Osteocyte (in vitro differentiated cells): ENCODE data around the gene MAPK7. TPM values are rescaled to one million over a fixed set of nuclear protein-coding genes. Genes with fewer than 3 reads are reported as not detected.

Experiments
- DNase-seq: peaks from one replicate; pipeline ENCODE4 v3.0.0; 2021; ENCODE audit warnings: mixed read lengths; ENCODE audit not compliant: unreplicated experiment; ENCODE audit errors: extremely low spot score
- H3K27ac Mint-ChIP-seq: one replicate; pipeline ENCODE4 v1.8.0; 2021; ENCODE audit warnings: mild to moderate bottlenecking, mixed read lengths; ENCODE audit not compliant: unreplicated experiment
- H3K27me3 Mint-ChIP-seq: one replicate; pipeline ENCODE4 v1.8.0; 2021; ENCODE audit warnings: mixed read lengths; ENCODE audit not compliant: unreplicated experiment
- H3K36me3 Mint-ChIP-seq: one replicate; pipeline ENCODE4 v1.8.0; 2021; ENCODE audit warnings: mixed read lengths; ENCODE audit not compliant: unreplicated experiment
- H3K4me1 Mint-ChIP-seq: one replicate; pipeline ENCODE4 v1.8.0; 2021; ENCODE audit warnings: mixed read lengths; ENCODE audit not compliant: unreplicated experiment
- H3K4me3 Mint-ChIP-seq: one replicate; pipeline ENCODE4 v1.8.0; 2021; ENCODE audit warnings: mild to moderate bottlenecking, moderate library complexity, mixed read lengths; ENCODE audit not compliant: unreplicated experiment
- H3K9me3 Mint-ChIP-seq: one replicate; pipeline ENCODE4 v1.8.0; 2021; ENCODE audit warnings: mixed read lengths; ENCODE audit not compliant: unreplicated experiment
- total RNA-seq: library from RNA; stranded (reverse); gene quantifications from 2 replicates; pipeline ENCODE4 v1.2.1, GENCODE V29; 2021
- TF ChIP-seq, protein P1 (sequence below): fragments of 200-600 bp; sonication (generic); IDR thresholded peaks from 2 replicates; pipeline ENCODE4 v1.5.0; 2021; ENCODE audit warnings: antibody characterized with exemption, mild to moderate bottlenecking, moderate library complexity

Gene MAPK7
- total RNA-seq, 1 donor from 2014 or later = 37.1 TPM

DNA sequence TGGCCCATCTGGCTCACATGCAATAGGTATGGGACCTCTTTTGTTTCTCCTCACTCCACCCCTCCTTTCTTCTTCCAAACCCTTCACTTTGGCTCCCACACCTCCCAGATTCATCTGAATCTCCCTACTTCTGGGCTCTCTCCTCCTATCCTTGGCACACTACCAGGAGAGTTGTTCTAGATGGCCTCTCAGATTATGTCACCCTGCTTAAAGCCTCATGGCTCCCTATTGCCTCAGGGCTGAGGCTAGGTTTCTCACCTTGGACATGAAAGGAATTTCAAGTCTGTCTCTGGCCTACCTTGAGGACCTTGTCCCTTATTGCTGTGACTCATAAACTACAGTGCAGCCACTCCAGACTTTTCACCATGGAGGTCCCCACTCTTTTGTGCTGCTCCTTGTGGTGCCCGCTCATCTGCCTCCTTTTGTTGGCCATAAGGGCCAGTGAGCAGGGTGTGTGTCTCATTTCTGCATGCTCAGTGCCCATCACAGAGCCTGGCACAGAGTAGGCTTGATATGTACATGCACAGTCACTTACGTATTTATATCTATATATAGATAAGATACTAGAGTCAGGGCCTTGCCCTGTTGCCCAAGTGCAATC is 9.7 kb downstream of the MAPK7 start:
- TF ChIP-seq, protein P1, sequence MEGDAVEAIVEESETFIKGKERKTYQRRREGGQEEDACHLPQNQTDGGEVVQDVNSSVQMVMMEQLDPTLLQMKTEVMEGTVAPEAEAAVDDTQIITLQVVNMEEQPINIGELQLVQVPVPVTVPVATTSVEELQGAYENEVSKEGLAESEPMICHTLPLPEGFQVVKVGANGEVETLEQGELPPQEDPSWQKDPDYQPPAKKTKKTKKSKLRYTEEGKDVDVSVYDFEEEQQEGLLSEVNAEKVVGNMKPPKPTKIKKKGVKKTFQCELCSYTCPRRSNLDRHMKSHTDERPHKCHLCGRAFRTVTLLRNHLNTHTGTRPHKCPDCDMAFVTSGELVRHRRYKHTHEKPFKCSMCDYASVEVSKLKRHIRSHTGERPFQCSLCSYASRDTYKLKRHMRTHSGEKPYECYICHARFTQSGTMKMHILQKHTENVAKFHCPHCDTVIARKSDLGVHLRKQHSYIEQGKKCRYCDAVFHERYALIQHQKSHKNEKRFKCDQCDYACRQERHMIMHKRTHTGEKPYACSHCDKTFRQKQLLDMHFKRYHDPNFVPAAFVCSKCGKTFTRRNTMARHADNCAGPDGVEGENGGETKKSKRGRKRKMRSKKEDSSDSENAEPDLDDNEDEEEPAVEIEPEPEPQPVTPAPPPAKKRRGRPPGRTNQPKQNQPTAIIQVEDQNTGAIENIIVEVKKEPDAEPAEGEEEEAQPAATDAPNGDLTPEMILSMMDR = no peak
- no peaks in the 10 kb centered on the region for H3K9me3 Mint-ChIP-seq
- peak overlapping the region; percentile 19 for H3K4me3 Mint-ChIP-seq
- H3K27ac Mint-ChIP-seq = peak overlapping the region; percentile 93
- DNase-seq = no peak
- H3K27me3 Mint-ChIP-seq = peaks cover 4% of the 10 kb centered on the region
- peaks cover 16% of the 10 kb centered on the region for H3K36me3 Mint-ChIP-seq
- peaks cover 64% of the 10 kb centered on the region for H3K4me1 Mint-ChIP-seq

DNA sequence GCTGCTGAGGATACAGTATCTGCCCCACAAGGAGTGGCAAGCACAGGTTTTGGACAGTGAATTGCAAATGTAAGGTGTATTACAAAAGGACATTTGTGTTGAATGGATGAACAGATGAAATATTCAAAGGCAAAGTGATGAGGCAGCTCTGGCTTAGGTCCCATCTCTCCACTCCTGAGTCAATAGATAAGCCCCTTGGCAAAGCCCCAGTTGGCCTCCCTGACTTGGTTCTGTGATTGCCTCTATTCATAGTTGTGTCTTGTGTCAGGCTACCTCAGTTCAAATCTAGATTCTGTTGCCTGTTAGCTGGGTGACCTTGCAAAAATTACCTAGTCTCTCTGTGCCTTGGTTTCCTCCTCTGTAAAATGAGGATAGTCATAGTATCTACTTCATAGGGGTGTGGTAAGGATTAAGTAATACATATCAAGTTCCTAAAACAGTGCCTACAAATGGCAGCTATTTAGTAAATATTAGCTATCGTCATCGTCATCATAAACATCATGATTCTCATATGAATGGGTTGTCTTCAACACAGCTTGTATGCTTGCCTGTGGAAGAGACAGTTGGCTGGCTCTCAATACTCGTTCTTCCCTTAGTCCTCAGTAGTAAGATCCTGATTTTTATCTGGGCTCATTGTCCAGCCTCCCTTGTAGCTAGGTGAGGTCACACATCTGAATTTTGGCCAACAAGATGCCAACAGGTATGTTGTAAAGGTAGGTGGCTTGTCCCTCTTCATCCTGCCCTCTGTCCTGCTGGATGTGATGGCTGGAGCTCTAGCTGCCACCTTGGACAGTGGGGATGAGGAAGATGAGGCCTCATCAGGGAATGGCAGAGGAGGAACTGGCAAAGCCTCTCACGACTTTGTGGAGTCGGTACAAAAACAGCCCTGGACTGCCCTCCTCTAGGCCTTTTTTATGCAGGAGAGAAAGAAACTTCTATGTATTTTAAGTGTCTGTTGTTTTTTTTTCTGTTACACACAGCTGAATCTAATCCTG is 10.8 kb downstream of the MAPK7 start:
- H3K4me1 Mint-ChIP-seq = peaks cover 56% of the 10 kb centered on the region
- peak overlapping the region; percentile 93 for H3K27ac Mint-ChIP-seq
- no peak overlapping the region for H3K4me3 Mint-ChIP-seq
- no peak for DNase-seq
- peaks cover 12% of the 10 kb centered on the region for H3K36me3 Mint-ChIP-seq
- TF ChIP-seq, protein P1 = no peak
- H3K27me3 Mint-ChIP-seq = peaks cover 4% of the 10 kb centered on the region
- H3K9me3 Mint-ChIP-seq = no peaks in the 10 kb centered on the region

DNA sequence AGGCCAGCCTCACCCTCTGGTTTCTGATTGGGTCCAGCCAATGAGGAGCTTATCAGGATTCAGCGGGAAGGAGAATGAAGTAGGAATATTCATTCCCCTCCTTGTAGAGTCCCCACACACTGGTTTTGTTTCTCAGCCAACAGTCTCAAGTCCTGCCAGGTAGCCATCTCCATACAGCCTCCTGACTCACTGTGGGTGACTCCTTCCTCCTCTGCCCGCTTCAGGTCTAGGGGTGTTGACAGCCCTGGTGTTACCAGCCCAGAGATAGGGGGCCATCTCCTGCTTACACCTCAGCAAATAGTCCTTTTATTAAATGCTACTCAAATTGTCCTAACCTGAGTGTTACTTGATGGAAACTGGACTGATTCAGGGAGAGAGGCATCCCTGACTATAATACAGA is 12.7 kb downstream of the MAPK7 start:
- H3K27me3 Mint-ChIP-seq = peaks cover 10% of the 10 kb centered on the region
- no peak overlapping the region for H3K4me3 Mint-ChIP-seq
- H3K27ac Mint-ChIP-seq = no peak overlapping the region
- H3K4me1 Mint-ChIP-seq = peaks cover 43% of the 10 kb centered on the region
- TF ChIP-seq, protein P1 = no peak
- H3K9me3 Mint-ChIP-seq = no peaks in the 10 kb centered on the region
- no peak for DNase-seq
- H3K36me3 Mint-ChIP-seq = no peaks in the 10 kb centered on the region

DNA sequence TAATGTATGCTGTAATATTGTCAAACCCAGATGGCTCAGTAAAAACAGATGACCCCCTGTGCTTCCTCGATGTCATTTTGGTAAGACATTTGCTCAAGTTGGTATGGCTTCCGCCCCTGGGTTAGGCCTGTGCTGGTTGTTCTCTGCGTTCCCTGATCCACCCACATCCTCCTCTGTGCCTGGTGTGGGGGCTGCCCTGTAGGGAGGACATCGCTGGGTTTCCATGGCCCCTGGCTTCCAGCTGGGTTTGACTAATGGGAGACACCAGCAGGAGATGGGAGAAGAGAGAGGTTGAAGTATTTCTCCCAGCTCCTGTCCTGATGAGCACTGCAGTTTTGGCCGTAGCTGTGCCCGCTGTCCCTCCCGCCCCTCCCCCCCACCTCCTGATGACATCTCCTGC is 13.1 kb downstream of the MAPK7 start:
- TF ChIP-seq, protein P1 = no peak
- Mint-ChIP-seq H3K27ac (no peak overlapping the region), H3K4me3 (no peak overlapping the region), H3K4me1 (peaks cover 39% of the 10 kb centered on the region), H3K36me3 (no peaks in the 10 kb centered on the region), H3K9me3 (no peaks in the 10 kb centered on the region), H3K27me3 (peaks cover 10% of the 10 kb centered on the region)
- no peak for DNase-seq

DNA sequence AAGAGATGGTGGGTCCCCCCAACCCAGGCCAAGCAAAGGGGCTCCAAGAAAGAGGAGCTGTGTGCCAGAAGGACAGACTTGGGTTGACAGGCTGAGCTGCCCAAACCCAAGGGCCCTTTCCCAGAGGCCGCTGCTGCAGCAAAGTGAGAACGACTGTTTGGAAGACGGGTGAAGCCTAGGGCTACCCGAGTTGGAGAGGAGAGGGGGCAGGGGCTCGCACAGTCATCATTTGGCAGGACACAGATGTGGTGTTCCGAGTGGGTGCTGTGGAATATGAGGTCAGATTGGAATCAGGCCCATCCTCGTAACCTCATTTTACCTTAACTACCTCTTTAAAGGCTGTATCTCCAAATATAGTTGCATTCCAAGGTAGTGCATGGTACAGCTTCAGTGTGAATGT is 14.0 kb downstream of the MAPK7 start:
- H3K36me3 Mint-ChIP-seq = no peaks in the 10 kb centered on the region
- H3K4me1 Mint-ChIP-seq = peaks cover 31% of the 10 kb centered on the region
- DNase-seq = no peak
- H3K27me3 Mint-ChIP-seq = peaks cover 10% of the 10 kb centered on the region
- no peak overlapping the region for H3K4me3 Mint-ChIP-seq
- no peaks in the 10 kb centered on the region for H3K9me3 Mint-ChIP-seq
- TF ChIP-seq, protein P1 = no peak
- H3K27ac Mint-ChIP-seq = no peak overlapping the region
